Mucosa of gallbladder (tissue), 1 donor: ENCODE measurements around the gene TRAPPC13. TPM values are rescaled to one million over a fixed set of nuclear protein-coding genes. Genes with fewer than 3 reads are reported as not detected.

ENCODE experiments used
- DNase-seq: peaks from one replicate; pipeline ENCODE4 v3.0.0-alpha.2; 2020; ENCODE audit warnings: low spot score
- total RNA-seq: library from RNA; stranded (reverse); gene quantifications from one replicate; pipeline ENCODE4 v1.2.1, GENCODE V29; 2021
- donor health status: DM: no; HTN: no; CAD: no.

Gene TRAPPC13
- total RNA-seq, 1 donor from 2014 or later: 18.2 TPM

GRCh38 chr5:65682148-65682547 lies 57.3 kb downstream of the TRAPPC13 start:
- DNase-seq: no peak

GRCh38 chr5:65693121-65693520 lies 68.3 kb downstream of the TRAPPC13 start:
- DNase-seq: no peak

- DNase-seq: no peak
Measured at GRCh38 chr5:65695162-65695755, 70.4 kb downstream of the TRAPPC13 start.

GRCh38 chr5:65695896-65696295 lies 71.1 kb downstream of the TRAPPC13 start:
- DNase-seq: no peak

- no peak for DNase-seq
Measured at GRCh38 chr5:65696892-65697291, 72.1 kb downstream of the TRAPPC13 start.

GRCh38 chr5:65699338-65699737 lies 74.5 kb downstream of the TRAPPC13 start:
- DNase-seq: no peak

- DNase-seq: no peak
Measured at GRCh38 chr5:65702036-65702435, 77.2 kb downstream of the TRAPPC13 start.

- DNase-seq: no peak
Measured at GRCh38 chr5:65704621-65705239, 79.9 kb downstream of the TRAPPC13 start.

GRCh38 chr5:65707663-65708062 lies 82.8 kb downstream of the TRAPPC13 start:
- no peak for DNase-seq

GRCh38 chr5:65708145-65708544 lies 83.3 kb downstream of the TRAPPC13 start:
- DNase-seq: no peak

Other genes starting within 250 kb of the TRAPPC13 start
- gene ADAMTS6, start 143.1 kb upstream of the TRAPPC13 start, total RNA-seq: 19.0 TPM
- gene CENPK, start 61.9 kb upstream of the TRAPPC13 start, total RNA-seq: 2.2 TPM
- 30.5 TPM for gene PPWD1, start 61.7 kb upstream of the TRAPPC13 start, total RNA-seq
- gene TRIM23, start 694 bp upstream of the TRAPPC13 start, total RNA-seq: 15.7 TPM
- 3.1 TPM for gene SHLD3, start within 50 bp of the TRAPPC13 start, total RNA-seq
- gene SGTB, start 97.1 kb downstream of the TRAPPC13 start, total RNA-seq: 6.5 TPM
- gene NLN, start 97.2 kb downstream of the TRAPPC13 start, total RNA-seq: 14.8 TPM